22Rv1 (cell line): Measurements from ENCODE around the gene ABCC8.

ENCODE experiments used
- ZFX ChIP-seq: fragments of 450-650 bp; IDR thresholded peaks from 2 replicates; pipeline ENCODE4 v1.6.1; 2017; ENCODE audit warnings: antibody characterized with exemption, borderline replicate concordance
- TF ChIP-seq, protein P1 (sequence below): fragments of 450-650 bp; IDR thresholded peaks from 2 replicates; pipeline ENCODE4 v1.5.1; 2017; ENCODE audit warnings: mild to moderate bottlenecking

DNA sequence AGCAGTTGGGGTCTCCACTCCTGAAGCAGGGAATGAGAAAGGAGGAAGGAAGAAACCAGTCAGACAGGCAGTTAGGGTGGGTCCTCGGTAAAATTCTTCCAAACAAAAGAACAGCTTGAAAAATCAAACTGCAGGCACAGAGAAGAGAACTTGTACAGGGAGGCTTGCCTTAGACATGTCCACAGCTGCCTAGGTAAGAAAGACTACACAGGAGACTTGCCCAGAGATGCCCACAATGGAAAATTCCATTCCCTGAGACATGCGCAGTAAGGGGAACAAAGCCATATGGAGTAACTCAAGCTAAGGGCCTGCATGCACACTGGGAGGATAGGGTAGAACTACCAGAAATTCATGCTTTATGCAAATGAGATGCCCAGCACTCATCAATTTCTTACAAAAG lies 98.0 kb downstream of the ABCC8 start:
- TF ChIP-seq, protein P1, sequence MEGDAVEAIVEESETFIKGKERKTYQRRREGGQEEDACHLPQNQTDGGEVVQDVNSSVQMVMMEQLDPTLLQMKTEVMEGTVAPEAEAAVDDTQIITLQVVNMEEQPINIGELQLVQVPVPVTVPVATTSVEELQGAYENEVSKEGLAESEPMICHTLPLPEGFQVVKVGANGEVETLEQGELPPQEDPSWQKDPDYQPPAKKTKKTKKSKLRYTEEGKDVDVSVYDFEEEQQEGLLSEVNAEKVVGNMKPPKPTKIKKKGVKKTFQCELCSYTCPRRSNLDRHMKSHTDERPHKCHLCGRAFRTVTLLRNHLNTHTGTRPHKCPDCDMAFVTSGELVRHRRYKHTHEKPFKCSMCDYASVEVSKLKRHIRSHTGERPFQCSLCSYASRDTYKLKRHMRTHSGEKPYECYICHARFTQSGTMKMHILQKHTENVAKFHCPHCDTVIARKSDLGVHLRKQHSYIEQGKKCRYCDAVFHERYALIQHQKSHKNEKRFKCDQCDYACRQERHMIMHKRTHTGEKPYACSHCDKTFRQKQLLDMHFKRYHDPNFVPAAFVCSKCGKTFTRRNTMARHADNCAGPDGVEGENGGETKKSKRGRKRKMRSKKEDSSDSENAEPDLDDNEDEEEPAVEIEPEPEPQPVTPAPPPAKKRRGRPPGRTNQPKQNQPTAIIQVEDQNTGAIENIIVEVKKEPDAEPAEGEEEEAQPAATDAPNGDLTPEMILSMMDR = no peak
- no peak for TF ChIP-seq ZFX
